Neural progenitor cell (in vitro differentiated cells): ENCODE measurements around the gene ATP1A1. TPM values are rescaled to one million over a fixed set of nuclear protein-coding genes. Genes with fewer than 3 reads are reported as not detected.

Source experiments
- DNase-seq: peaks from one replicate; pipeline ENCODE4 v3.0.0-alpha.2; 2016; ENCODE audit warnings: low spot score
- H2AFZ ChIP-seq: fragments of 200-600 bp; sonication (generic); replicated peaks from 2 replicates; pipeline ENCODE4 v1.6.1; 2016; ENCODE audit warnings: antibody characterized with exemption
- H3F3A ChIP-seq: fragments of 200-600 bp; sonication (generic); 2 replicates; pipeline ENCODE4 v1.6.1; 2016; ENCODE audit warnings: antibody characterized with exemption, low read depth
- H3K27ac ChIP-seq: fragments of 200-600 bp; sonication (generic); 2 replicates; pipeline ENCODE4 v1.5.1; 2016; ENCODE audit warnings: mild to moderate bottlenecking
- H3K27me3 ChIP-seq: fragments of 200-600 bp; sonication (generic); 2 replicates; pipeline ENCODE4 v1.6.1; 2016; ENCODE audit warnings: mild to moderate bottlenecking, moderate library complexity
- H3K36me3 ChIP-seq: fragments of 200-600 bp; sonication (generic); 2 replicates; pipeline ENCODE4 v1.5.1; 2016
- H3K4me1 ChIP-seq: fragments of 200-600 bp; sonication (generic); 2 replicates; pipeline ENCODE4 v1.6.1; 2016; ENCODE audit warnings: mixed run types
- H3K4me2 ChIP-seq: fragments of 200-600 bp; sonication (generic); 2 replicates; pipeline ENCODE4 v1.6.1; 2016
- H3K4me3 ChIP-seq: fragments of 200-600 bp; sonication (generic); 2 replicates; pipeline ENCODE4 v1.5.1; 2016
- H3K79me2 ChIP-seq: fragments of 200-600 bp; sonication (generic); 2 replicates; pipeline ENCODE4 v1.6.1; 2016; ENCODE audit warnings: low read depth
- H3K9ac ChIP-seq: fragments of 200-600 bp; sonication (generic); 2 replicates; pipeline ENCODE4 v1.6.1; 2016
- H3K9me3 ChIP-seq: fragments of 200-600 bp; sonication (generic); 2 replicates; pipeline ENCODE4 v1.5.1; 2016; ENCODE audit warnings: low read depth
- H4K20me1 ChIP-seq: fragments of 200-600 bp; sonication (generic); 2 replicates; pipeline ENCODE4 v1.6.1; 2016; ENCODE audit warnings: low read depth
- H3K27ac Mint-ChIP-seq: 3 replicates; pipeline ENCODE4 v1.8.0; 2021; ENCODE audit warnings: mixed read lengths
- H3K27me3 Mint-ChIP-seq: 2 replicates; pipeline ENCODE4 v1.8.0; 2022; ENCODE audit warnings: low read depth, mild to moderate bottlenecking, inconsistent platforms, moderate library complexity, mixed read lengths; ENCODE audit not compliant: insufficient read depth
- H3K36me3 Mint-ChIP-seq: 3 replicates; pipeline ENCODE4 v1.8.0; 2021; ENCODE audit warnings: mixed read lengths
- H3K4me1 Mint-ChIP-seq: 3 replicates; pipeline ENCODE4 v1.8.0; 2021; ENCODE audit warnings: mixed read lengths
- H3K4me3 Mint-ChIP-seq: 3 replicates; pipeline ENCODE4 v1.8.0; 2021; ENCODE audit warnings: mild to moderate bottlenecking, moderate library complexity, mixed read lengths
- H3K9me3 Mint-ChIP-seq: 3 replicates; pipeline ENCODE4 v1.8.0; 2020; ENCODE audit warnings: mixed read lengths
- CTCF ChIP-seq: fragments of 200-600 bp; sonication (generic); IDR thresholded peaks from 2 replicates; pipeline ENCODE4 v1.5.1; 2017; ENCODE audit warnings: antibody characterized with exemption, mild to moderate bottlenecking
- EZH2 ChIP-seq: fragments of 200-600 bp; sonication (generic); IDR thresholded peaks from 2 replicates; pipeline ENCODE4 v1.6.1; 2017; ENCODE audit warnings: antibody characterized with exemption, mild to moderate bottlenecking, moderate library complexity
- EZH2phosphoT487 ChIP-seq: fragments of 200-600 bp; sonication (generic); IDR thresholded peaks from 2 replicates; pipeline ENCODE4 v1.6.1; 2017; ENCODE audit warnings: antibody characterized with exemption
- total RNA-seq: library from RNA; depleted of rRNA; stranded (reverse); fragments of >200 nt; gene quantifications from 2 replicates; pipeline ENCODE4 v1.2.3, GENCODE V29; 2015; ENCODE audit warnings: low replicate concordance

Gene ATP1A1
- total RNA-seq, 1 donor from 2014 or later: 61.5 TPM

- DNase-seq: no peak
- no peak overlapping the region for H3K27ac ChIP-seq
- Mint-ChIP-seq H3K4me3 (no peak overlapping the region), H3K9me3 (no peaks in the 10 kb centered on the region), H3K27me3 (no peaks in the 10 kb centered on the region), H3K36me3 (no peaks in the 10 kb centered on the region), H3K27ac (no peak overlapping the region), H3K4me1 (peaks cover 4% of the 10 kb centered on the region)
- H4K20me1 ChIP-seq: no peaks in the 10 kb centered on the region
- no peak overlapping the region for H3K4me2 ChIP-seq
- H3K4me3 ChIP-seq: no peak overlapping the region
- no peaks in the 10 kb centered on the region for H3K9me3 ChIP-seq
- no peaks in the 10 kb centered on the region for H3K27me3 ChIP-seq
- peaks cover 9% of the 10 kb centered on the region for H3K4me1 ChIP-seq
- H3K9ac ChIP-seq: no peak overlapping the region
- H3K36me3 ChIP-seq: no peaks in the 10 kb centered on the region
- no peak overlapping the region for H2AFZ ChIP-seq
- H3K79me2 ChIP-seq: no peaks in the 10 kb centered on the region
- TF ChIP-seq CTCF (no peak), EZH2phosphoT487 (no peak)
- no peaks in the 10 kb centered on the region for H3F3A ChIP-seq
Observed at GRCh38 chr1:116351914-116352313, 21.1 kb upstream of the ATP1A1 start.

GRCh38 chr1:116352349-116352813 is 20.7 kb upstream of the ATP1A1 start:
- Histone ChIP-seq H3K27me3 (no peaks in the 10 kb centered on the region), H3K79me2 (no peaks in the 10 kb centered on the region), H3K4me1 (peaks cover 4% of the 10 kb centered on the region), H4K20me1 (no peaks in the 10 kb centered on the region), H3F3A (no peaks in the 10 kb centered on the region), H3K4me3 (no peak overlapping the region), H3K27ac (no peak overlapping the region), H3K36me3 (no peaks in the 10 kb centered on the region), H3K9ac (no peak overlapping the region), H3K9me3 (no peaks in the 10 kb centered on the region), H2AFZ (no peak overlapping the region), H3K4me2 (no peak overlapping the region)
- no peaks in the 10 kb centered on the region for H3K4me1 Mint-ChIP-seq
- no peak overlapping the region for H3K4me3 Mint-ChIP-seq
- no peaks in the 10 kb centered on the region for H3K27me3 Mint-ChIP-seq
- H3K27ac Mint-ChIP-seq: no peak overlapping the region
- H3K36me3 Mint-ChIP-seq: no peaks in the 10 kb centered on the region
- DNase-seq: no peak
- no peak for TF ChIP-seq EZH2phosphoT487
- no peak for TF ChIP-seq CTCF
- no peak for TF ChIP-seq EZH2
- H3K9me3 Mint-ChIP-seq: no peaks in the 10 kb centered on the region

- H3K4me3 Mint-ChIP-seq: no peak overlapping the region
- H3K36me3 Mint-ChIP-seq: no peaks in the 10 kb centered on the region
- Histone ChIP-seq H3K4me3 (no peak overlapping the region), H4K20me1 (no peaks in the 10 kb centered on the region), H3K36me3 (no peaks in the 10 kb centered on the region), H3K9ac (no peak overlapping the region), H3K79me2 (no peaks in the 10 kb centered on the region), H3K4me1 (no peaks in the 10 kb centered on the region), H3K27ac (no peak overlapping the region), H3K4me2 (no peak overlapping the region), H3K27me3 (no peaks in the 10 kb centered on the region), H3F3A (no peaks in the 10 kb centered on the region), H3K9me3 (no peaks in the 10 kb centered on the region), H2AFZ (no peak overlapping the region)
- no peak for DNase-seq
- no peaks in the 10 kb centered on the region for H3K27me3 Mint-ChIP-seq
- TF ChIP-seq EZH2phosphoT487 (no peak), CTCF (no peak), EZH2 (no peak)
- H3K4me1 Mint-ChIP-seq: no peaks in the 10 kb centered on the region
- H3K9me3 Mint-ChIP-seq: no peaks in the 10 kb centered on the region
- H3K27ac Mint-ChIP-seq: no peak overlapping the region
Observed at GRCh38 chr1:116353155-116353554, 19.9 kb upstream of the ATP1A1 start.
